Activated T-cell treated with anti-CD3 and anti-CD28 coated beads, Interleukin-2, amount 50 U/mL, for 1 hour (primary cell): ENCODE data around the gene AGTR1.

ENCODE experiments used
- DNase-seq: peaks from one replicate; pipeline ENCODE4 v3.0.0-alpha.2; 2020

Gene AGTR1

GRCh38 chr3:148697306-148698189 lies at the start of gene AGTR1:
Gene AGTR1, plus strand, starts transcription at chr3:148697903. Its CDS starts 43,133 bp downstream, at chr3:148741036.
- no peak for DNase-seq

- DNase-seq = no peak
Measured at GRCh38 chr3:148648685-148649352, 48.9 kb upstream of the AGTR1 start.

- DNase-seq = no peak
Measured at GRCh38 chr3:148651549-148651948, 46.2 kb upstream of the AGTR1 start.

GRCh38 chr3:148654433-148654832 lies 43.3 kb upstream of the AGTR1 start:
- no peak for DNase-seq

- DNase-seq = no peak
Measured at GRCh38 chr3:148657470-148657869, 40.2 kb upstream of the AGTR1 start.

GRCh38 chr3:148659512-148659911 lies 38.2 kb upstream of the AGTR1 start:
- DNase-seq = no peak

GRCh38 chr3:148680289-148680688 lies 17.4 kb upstream of the AGTR1 start:
- no peak for DNase-seq

GRCh38 chr3:148681080-148681479 lies 16.6 kb upstream of the AGTR1 start:
- DNase-seq = no peak

GRCh38 chr3:148682997-148683396 lies 14.7 kb upstream of the AGTR1 start:
- DNase-seq = no peak

- no peak for DNase-seq
Measured at GRCh38 chr3:148694116-148694515, 3.6 kb upstream of the AGTR1 start.

- DNase-seq = no peak
Measured at GRCh38 chr3:148698190-148698810, 597 bp downstream of the AGTR1 start.

GRCh38 chr3:148705314-148705713 lies 7.6 kb downstream of the AGTR1 start:
- DNase-seq = no peak

GRCh38 chr3:148707601-148708380 lies 10.1 kb downstream of the AGTR1 start:
- no peak for DNase-seq

GRCh38 chr3:148708409-148708808 lies 10.7 kb downstream of the AGTR1 start:
- DNase-seq = no peak

- no peak for DNase-seq
Measured at GRCh38 chr3:148709560-148710253, 12.0 kb downstream of the AGTR1 start.

- DNase-seq = no peak
Measured at GRCh38 chr3:148710665-148711064, 13.0 kb downstream of the AGTR1 start.

- DNase-seq = no peak
Measured at GRCh38 chr3:148711981-148712666, 14.4 kb downstream of the AGTR1 start.

GRCh38 chr3:148714521-148714920 lies 16.8 kb downstream of the AGTR1 start:
- no peak for DNase-seq

- DNase-seq = no peak
Measured at GRCh38 chr3:148716657-148717056, 19.0 kb downstream of the AGTR1 start.

GRCh38 chr3:148717885-148718561 lies 20.3 kb downstream of the AGTR1 start:
- DNase-seq = no peak
